ENCODE data around the gene TPRN. TPM values are rescaled to one million over a fixed set of nuclear protein-coding genes. Genes with fewer than 3 reads are reported as not detected.

TPRN gene
- total RNA-seq, 1 donor from 2014 or later = 5.7 TPM

GRCh38 chr9:137160716-137161557, 39.6 kb downstream of the TPRN start:
- no peak for DNase-seq

GRCh38 chr9:137160054-137160425, 40.5 kb downstream of the TPRN start:
- DNase-seq = no peak

DNA sequence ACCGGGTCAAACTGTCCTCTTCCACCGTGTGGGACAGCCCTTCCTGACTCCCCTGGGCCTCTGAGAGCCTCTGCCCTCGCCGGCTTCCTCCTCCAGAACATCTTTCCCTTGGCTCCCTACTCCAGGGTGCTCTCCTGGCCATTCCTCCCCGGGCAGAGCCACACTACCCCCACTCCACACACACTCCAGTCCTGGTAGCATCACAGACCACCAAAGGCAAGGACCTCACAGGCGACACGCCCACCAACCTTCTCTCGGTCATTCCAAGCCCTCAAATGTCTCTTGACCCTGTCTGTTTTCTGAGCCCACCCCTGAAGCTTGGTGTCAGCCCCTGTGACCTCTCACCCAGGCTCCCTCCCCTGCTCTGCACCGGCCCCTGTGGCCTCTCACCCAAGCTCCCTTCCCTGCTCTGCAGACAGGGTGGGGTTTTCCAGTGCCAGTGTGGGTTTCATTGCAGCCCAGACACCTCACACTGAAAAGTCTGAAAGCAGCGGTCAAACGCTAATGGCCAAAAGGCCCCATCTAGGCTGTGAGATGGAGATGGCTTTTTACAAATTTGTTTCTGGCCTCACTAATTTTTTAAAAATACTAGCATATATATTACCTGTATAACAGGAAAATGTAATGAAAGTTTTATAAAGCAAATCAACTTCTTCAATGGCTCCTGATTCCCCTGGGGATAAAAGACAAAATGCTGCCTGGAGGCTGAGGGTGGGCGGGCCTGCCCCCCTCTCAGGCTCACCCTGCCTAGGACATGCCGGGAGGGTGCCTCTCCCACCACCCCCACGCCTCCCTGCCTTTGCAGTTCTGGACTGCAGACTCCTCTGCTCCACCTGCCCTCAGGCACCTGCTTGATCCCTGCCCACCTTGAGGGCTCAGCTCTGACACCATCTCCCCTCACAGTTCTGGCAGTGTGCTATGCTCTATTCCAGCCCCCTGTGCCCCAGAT, 41.2 kb downstream of the TPRN start:
- no peak for DNase-seq

DNA sequence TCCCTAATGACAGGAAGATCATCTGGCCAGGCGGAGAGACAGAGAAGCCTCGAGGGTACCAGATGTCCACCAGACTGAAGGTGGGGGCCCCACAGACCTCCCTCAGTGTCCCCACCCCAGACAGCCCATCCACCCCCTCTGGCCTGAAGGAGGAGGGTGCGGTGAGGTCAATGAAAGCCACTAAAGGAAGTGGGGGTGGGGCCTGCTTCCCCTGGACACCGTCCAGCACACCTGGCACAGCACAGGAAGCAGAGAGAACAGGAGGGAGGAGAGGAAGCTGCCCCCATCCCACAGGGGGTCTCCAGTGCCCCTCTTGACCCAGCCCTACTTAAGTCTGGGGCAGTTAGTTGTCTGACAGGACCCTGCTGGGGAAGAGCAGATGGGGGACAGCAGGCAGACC, 41.9 kb downstream of the TPRN start:
- DNase-seq = no peak

DNA sequence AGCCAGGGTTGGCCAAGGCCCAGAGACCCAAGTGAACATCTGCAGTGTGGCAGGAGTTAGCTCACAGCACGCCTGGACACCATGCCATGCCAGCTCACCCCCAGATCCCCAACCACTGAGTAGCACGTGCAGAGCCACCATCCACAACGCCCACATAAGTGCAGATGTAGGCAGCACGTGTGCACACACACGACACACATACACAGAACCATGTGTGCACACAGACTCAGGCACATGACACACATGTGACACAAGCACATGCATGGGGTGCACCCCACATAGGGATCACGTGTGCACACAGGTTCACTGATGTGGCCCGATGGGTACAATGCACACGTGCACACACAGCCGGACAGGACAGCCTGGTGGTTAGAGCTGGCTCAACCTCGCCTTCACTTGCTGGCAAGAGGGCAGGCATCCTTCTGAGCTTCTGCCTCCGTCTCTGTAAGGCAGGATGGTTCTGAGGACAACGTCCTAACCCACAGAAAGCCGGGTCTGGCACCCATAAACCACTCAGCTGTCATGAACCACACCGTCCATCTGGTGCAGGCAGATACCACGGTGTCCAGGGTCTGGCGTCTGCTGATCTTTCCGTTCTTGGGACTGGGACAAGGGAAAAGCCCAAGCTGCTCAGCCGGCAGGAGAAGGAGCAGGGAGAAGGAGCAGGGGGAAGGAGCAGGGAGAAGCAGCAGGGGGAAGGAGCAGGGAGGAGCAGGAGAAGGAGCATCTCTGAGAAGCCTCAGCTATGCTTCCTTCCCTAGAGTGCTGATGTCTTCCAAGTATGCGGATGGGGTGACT, 42.7 kb downstream of the TPRN start:
- no peak for DNase-seq

GRCh38 chr9:137156567-137157375, 43.8 kb downstream of the TPRN start:
- DNase-seq = no peak

DNA sequence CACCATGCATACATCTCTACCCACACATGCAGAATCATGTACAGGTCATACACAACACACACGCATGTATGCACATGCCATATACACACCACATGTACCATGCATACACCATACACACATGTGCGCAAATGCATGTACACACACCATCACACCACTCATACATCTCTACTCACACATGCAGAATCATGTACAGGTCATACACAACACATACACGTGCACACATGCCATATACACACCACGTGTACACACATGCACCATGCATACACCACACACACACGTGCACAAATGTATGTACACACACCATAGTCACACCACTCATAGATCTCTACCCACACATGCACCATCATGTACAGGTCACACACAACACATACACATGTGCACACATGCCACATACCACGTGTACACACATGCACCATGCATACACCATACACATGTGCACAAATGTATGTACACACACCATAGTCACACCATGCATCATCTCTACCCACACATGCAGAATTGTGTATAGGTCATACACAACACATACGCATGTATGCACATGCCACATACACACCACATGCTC, 47.6 kb downstream of the TPRN start:
- DNase-seq = no peak

GRCh38 chr9:137150617-137151457, 49.7 kb downstream of the TPRN start:
- DNase-seq = no peak

- no peak for DNase-seq
These were observed 50.5 kb downstream of the TPRN start for GRCh38 chr9:137149942-137150616.

DNA sequence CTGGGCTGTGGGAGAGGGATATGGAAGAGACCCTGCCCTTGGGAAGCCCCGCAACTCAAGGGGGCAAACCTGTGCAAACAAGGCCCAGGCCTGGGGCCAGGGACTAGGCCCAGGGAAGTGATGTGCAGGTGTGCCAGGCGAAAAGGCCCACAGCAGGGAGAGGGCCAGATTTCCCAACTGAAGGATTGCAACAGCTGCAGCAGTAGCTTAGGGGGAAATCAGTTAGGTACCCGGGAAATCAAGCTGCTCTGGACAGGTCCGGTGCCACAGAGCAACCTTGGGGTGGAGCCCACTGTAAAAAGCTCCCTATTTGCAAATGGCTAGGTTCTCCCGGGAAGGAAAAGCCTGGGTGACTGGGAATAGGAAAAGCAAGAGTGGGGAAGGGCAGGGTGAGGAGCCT, 51.2 kb downstream of the TPRN start:
- DNase-seq = no peak

DNA sequence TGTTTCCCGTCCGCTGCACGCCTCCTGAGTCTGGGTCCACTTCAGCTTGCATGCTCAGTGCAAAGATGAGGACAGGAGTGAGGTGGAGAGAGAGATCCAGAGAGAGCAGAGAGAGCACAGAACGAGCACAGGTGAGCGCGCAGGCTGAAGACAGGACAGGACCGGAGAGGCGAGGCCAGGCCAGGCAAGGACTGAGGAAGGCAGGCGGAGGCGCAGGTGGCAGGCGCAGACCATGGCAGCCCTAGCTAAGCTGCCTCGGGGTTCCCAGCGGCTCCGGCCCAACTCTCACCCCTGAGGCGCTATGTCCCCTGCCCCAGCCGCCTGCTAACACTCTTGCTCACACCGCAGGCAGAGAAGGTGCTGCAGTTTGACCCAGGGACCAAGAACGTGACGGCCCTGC, 51.9 kb downstream of the TPRN start:
- no peak for DNase-seq

- no peak for DNase-seq
These were observed 52.3 kb downstream of the TPRN start for GRCh38 chr9:137148242-137148641.

- DNase-seq = no peak
These were observed 52.8 kb downstream of the TPRN start for GRCh38 chr9:137147793-137148160.

GRCh38 chr9:137147091-137147792, 53.3 kb downstream of the TPRN start:
- no peak for DNase-seq

GRCh38 chr9:137146527-137146918, 54.0 kb downstream of the TPRN start:
- DNase-seq = no peak

- no peak for DNase-seq
These were observed 54.6 kb downstream of the TPRN start for GRCh38 chr9:137145731-137146526.

- no peak for DNase-seq
These were observed 57.1 kb downstream of the TPRN start for GRCh38 chr9:137143459-137143858.

Measured in tongue (tissue), 2 donors.